Stimulated activated CD8-positive, alpha-beta memory T cell treated with anti-CD3 and anti-CD28 coated beads, Interleukin-7, amount 100 ng/mL, for 24 hours (primary cell): ENCODE results near the gene SCUBE3.

Source experiments
- DNase-seq: peaks from one replicate; pipeline ENCODE4 v3.0.0-alpha.2; 2020; ENCODE audit warnings: low read depth

Gene SCUBE3

GRCh38 chr6:35272005-35272404 is 58.2 kb downstream of the SCUBE3 start:
- no peak for DNase-seq

GRCh38 chr6:35273822-35274559 is 60.2 kb downstream of the SCUBE3 start:
- no peak for DNase-seq

DNA sequence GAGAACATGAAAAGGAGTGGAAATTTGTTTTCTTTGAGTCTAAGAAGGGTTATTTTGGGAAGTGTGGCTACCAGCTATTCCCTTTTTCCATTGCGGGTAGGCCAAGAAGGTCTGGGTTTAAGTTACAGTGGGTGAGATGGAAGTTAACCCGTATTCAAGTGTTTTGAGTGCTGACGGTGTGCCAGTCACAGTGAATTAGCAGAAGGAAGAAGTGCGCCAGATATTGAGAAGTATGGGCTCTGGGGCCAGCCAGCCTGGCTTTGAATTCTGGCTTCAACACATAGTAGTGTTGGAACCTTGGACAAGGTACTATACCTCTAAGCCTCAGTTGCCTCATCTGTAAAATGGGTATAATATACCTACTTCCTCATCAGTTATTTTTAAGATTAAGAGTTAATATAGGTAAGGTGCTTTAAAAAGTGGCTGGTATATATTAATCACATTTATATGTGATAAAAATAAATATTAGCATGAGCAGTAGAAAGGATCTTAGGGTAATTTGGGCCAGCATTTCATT is 62.0 kb downstream of the SCUBE3 start:
- no peak for DNase-seq

DNA sequence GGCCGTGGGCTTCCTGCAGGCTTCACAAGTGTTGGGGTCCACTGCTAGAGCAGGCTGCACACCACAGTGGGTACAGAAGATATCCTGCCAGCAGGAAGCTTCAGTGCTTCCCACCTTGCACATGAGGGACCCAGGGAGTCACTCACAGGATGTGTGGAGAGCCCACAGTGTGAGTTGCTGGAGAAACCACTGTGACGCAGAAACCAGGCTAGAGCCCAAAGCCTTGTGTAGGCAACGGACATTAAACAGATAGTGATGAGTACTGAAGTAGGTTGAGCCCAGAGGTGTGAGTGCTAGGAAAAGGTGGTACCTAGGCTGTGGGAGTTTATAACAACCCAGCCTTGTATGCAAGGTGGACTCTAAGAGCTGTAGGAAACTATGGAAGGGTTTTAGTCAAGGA is 65.0 kb downstream of the SCUBE3 start:
- DNase-seq, result no peak

DNA sequence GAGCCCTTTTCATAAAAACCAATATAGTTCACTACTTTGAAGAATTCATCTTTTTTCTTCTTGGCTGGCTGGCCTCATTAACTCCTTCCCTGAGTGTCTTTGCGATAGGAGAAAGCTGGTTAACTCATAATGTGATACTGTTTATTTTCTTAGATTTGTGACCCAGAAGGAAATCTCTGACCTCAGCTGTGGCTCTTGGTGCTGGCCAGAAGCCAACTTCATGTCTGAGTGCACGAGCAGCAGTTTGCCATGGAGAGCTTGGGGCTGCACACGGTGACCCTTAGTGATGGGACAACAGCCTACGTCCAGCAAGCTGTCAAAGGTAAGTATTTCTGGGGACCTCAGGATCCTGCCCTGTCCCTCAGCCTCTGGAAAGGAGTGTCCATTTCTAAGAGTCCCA is 67.1 kb downstream of the SCUBE3 start:
- DNase-seq, result no peak

- no peak for DNase-seq
Observed at GRCh38 chr6:35282472-35282871, 68.7 kb downstream of the SCUBE3 start.

DNA sequence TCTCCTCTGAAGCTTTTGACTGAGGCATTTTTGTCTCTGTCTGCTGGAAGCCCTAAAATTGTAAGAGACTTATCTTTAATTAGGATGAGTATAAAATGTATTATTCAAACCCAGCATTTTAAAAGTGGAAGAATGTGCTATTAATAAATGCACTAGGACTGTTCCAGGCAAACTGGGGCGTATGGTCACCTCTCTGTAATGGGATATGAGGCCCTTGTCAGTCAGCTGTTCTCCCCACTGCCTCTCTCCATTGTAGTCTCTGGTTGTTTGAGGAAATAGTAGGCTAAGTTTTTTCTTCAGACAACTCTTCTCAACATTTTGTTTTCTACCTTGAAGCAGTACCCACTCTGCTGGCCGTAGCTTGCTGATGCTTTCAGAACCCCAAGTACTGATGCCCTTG is 69.6 kb downstream of the SCUBE3 start:
- no peak for DNase-seq

GRCh38 chr6:35287671-35288396 is 74.1 kb downstream of the SCUBE3 start:
- no peak for DNase-seq

GRCh38 chr6:35288834-35289233 is 75.1 kb downstream of the SCUBE3 start:
- no peak for DNase-seq

GRCh38 chr6:35291491-35291890 is 77.7 kb downstream of the SCUBE3 start:
- no peak for DNase-seq

- no peak for DNase-seq
Observed at GRCh38 chr6:35292494-35292893, 78.7 kb downstream of the SCUBE3 start.

GRCh38 chr6:35293681-35294080 is 79.9 kb downstream of the SCUBE3 start:
- DNase-seq, result no peak

DNA sequence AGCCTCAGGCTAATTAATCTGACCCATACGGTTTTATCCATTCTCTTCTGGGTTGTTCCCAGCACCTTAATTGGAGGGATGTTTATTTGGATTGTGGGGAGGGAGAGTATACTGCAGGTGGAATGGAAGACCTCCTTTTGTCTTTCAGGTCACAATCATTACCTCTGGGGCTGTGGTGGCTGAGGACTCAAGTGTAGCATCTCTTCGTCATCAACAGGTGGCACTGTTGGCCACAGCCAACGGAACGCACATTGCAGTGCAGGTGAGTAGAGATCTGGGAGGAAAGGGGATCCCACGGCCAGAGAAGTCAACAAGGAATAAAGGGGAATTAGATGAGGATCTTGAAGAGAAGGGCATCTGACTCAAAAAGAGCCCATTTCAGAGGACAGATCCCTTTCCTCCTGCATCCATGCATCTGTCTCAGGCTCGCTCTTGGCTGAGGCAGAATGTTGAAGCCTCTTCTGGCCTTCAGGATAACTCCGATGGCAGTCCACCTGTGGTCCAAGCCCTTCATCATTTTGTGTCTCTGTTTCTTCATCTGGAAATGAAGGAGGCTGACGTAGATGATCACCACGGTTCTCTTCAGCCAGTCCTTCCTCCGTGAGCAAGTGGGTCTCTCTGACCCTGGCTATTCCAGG is 80.7 kb downstream of the SCUBE3 start:
- DNase-seq, result no peak

- DNase-seq, result no peak
Observed at GRCh38 chr6:35295036-35295435, 81.3 kb downstream of the SCUBE3 start.

GRCh38 chr6:35295521-35296315 is 82.0 kb downstream of the SCUBE3 start:
- DNase-seq, result no peak

DNA sequence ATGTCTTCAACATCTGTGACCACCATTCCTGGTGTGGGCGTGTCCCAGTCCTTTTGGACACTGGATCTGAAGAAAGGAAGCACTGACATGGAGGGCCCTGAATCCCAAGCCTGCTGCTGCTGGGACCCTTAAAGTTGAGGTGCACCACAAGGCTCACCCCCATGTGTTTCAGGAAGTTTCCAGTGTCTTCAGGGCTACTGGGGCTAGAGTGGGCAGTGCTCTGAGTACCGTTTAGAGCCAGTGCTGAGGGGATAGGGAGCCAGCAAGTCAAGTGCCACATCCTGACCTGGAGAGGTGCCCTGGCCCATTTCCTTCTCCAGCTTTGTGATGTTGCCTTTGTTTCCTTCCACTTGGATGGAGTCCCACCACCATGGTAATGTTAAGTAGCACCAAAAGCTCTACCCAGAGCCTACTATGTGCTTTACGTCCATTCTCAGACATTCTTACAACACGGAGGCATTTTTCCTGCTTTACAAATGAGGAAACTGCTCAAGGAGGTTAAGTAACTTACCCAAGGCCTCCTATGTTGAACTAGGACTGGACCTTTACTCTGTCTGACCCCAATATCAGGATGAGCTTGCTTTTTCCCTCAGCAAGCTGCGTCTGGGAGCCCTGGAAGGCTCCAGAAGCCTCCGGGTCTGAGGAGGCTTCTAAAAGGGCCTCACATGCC is 83.3 kb downstream of the SCUBE3 start:
- no peak for DNase-seq

GRCh38 chr6:35297601-35298481 is 84.1 kb downstream of the SCUBE3 start, which contains the start of gene DEF6:
Gene DEF6, plus strand, starts transcription at chr6:35297818. Its CDS starts 39 bp downstream, at chr6:35297857.
- peak; percentile 64 for DNase-seq

DNA sequence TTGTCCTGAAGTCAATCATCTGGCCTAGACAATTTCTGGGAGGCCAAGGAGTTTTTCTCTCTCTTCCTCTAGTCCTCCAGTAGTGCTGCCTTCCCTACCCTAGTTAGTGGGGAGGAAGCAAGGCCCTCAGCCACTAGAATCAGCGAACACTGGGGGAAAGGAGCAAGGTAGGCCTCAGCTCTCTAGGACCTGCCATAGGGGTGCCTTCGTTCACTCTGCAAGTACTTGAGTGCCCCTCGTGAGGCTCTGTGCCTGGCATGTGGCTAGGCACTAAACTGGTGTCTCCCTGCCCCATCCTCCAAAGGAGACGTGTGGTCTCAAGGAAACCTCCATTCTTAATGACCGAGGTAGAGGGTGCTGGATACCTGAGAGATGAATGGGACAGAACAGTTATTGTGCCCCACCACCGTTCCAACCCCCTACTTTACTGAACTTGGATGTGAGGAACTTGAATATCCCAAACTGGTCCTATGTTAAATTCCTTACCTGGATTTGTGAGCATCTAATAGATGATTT is 84.9 kb downstream of the SCUBE3 start:
- no peak for DNase-seq

- DNase-seq, result no peak
Observed at GRCh38 chr6:35299674-35300073, 85.9 kb downstream of the SCUBE3 start.

DNA sequence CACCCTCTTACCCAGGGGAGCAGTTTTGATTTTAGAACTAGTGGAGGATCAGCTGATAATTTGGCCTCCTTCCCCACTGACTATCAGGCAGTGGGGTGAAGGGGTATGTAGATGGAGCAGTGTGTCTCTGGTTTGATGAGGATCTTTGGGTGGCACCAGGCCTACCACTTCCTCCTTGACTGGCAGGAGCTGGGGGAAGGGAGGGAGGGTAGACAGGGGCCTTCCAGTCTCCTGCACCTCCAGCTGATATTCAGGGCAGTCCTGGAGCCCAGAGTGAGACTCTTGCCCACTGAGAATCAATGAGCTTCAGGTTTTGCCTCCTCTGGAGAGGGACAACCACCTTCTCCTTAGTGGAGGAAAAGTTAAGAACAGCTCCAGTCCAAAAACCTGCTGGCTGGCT is 87.1 kb downstream of the SCUBE3 start:
- DNase-seq, result no peak
